NCI-H1436 treated with DMSO at 0.1 percent for 48 hours (cell line): Measurements from ENCODE around the gene CHD2.

Experiments used
- DNase-seq: peaks from one replicate; lab custom pipeline; 2025; lab: John Stamatoyannopoulos, UW

CHD2 gene

GRCh38 chr15:92885224-92886041 is 14.7 kb upstream of the CHD2 start:
- no peak for DNase-seq

GRCh38 chr15:92886042-92886537 is 14.0 kb upstream of the CHD2 start:
- DNase-seq, result no peak

GRCh38 chr15:92886815-92887214 is 13.3 kb upstream of the CHD2 start:
- no peak for DNase-seq

- no peak for DNase-seq
Observed at GRCh38 chr15:92887869-92888268, 12.3 kb upstream of the CHD2 start.

- no peak for DNase-seq
Observed at GRCh38 chr15:92889390-92890107, 10.6 kb upstream of the CHD2 start.

- DNase-seq, result no peak
Observed at GRCh38 chr15:92891533-92892200, 8.5 kb upstream of the CHD2 start.

- DNase-seq, result no peak
Observed at GRCh38 chr15:92892201-92892555, 7.9 kb upstream of the CHD2 start.

- DNase-seq, result no peak
Observed at GRCh38 chr15:92893200-92893599, 6.9 kb upstream of the CHD2 start.

- DNase-seq, result no peak
Observed at GRCh38 chr15:92896561-92896960, 3.6 kb upstream of the CHD2 start.

GRCh38 chr15:92897620-92898019 is 2.5 kb upstream of the CHD2 start:
- DNase-seq, result no peak

GRCh38 chr15:92898988-92899582 is 1.0 kb upstream of the CHD2 start:
- no peak for DNase-seq

- no peak for DNase-seq
Observed at GRCh38 chr15:92899601-92899947, 550 bp upstream of the CHD2 start.

- no peak for DNase-seq
Observed at GRCh38 chr15:92900731-92901071, 577 bp downstream of the CHD2 start.

GRCh38 chr15:92901072-92901761 is 1.1 kb downstream of the CHD2 start:
- DNase-seq, result no peak

- no peak for DNase-seq
Observed at GRCh38 chr15:92901995-92902394, 1.9 kb downstream of the CHD2 start.

GRCh38 chr15:92902737-92903593 is 2.8 kb downstream of the CHD2 start:
- no peak for DNase-seq

GRCh38 chr15:92903631-92903965 is 3.5 kb downstream of the CHD2 start:
- DNase-seq, result no peak

GRCh38 chr15:92903966-92904721 is 4.0 kb downstream of the CHD2 start:
- DNase-seq, result peak; percentile 87

- DNase-seq, result no peak
Observed at GRCh38 chr15:92904722-92905571, 4.8 kb downstream of the CHD2 start.

GRCh38 chr15:92906020-92906419 is 5.9 kb downstream of the CHD2 start:
- DNase-seq, result no peak
